ENCODE data around the gene CNTN5.

Gene CNTN5

GRCh38 chr11:99534812-99535211 lies 514.1 kb downstream of the CNTN5 start:
- DNase-seq = no peak

DNA sequence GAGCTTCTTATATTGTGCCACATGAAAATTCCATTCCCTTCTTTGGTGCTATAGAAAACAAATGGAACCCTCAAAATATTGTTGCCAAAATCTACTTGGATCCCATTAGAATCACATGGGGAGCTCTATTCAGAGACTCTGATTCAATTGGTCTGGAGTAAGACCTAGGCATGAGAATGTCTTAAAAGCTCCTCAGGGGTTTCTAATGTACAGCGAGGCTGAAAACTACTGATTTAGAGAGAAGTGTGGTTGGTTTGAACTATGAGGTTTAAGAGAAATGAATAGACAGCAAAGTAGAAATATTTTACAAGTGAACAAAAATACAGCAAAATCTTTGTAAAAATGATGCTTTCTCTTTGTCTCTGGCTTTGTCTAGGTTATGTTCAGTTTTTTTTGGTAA lies 514.7 kb downstream of the CNTN5 start:
- DNase-seq = no peak

GRCh38 chr11:99535819-99536218 lies 515.1 kb downstream of the CNTN5 start:
- DNase-seq = no peak

DNA sequence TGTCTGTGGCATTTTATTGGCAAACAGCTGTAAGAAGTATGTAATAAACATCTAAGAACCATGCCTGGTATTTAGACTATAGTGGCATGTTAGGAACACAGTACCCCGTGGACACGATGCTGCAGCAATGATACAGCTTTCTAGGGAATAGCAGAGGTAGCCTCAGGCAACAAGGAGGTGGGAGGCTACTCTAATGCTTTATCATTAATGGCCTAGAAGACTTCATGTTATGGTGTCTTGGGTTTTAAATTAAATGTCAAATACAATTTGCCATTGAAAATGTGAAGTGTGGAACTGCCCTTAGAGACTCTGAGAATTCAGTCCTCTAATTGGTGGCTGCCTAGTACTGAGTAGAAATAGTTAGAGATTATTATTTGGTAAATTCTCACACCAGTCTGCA lies 516.9 kb downstream of the CNTN5 start:
- no peak for DNase-seq

DNA sequence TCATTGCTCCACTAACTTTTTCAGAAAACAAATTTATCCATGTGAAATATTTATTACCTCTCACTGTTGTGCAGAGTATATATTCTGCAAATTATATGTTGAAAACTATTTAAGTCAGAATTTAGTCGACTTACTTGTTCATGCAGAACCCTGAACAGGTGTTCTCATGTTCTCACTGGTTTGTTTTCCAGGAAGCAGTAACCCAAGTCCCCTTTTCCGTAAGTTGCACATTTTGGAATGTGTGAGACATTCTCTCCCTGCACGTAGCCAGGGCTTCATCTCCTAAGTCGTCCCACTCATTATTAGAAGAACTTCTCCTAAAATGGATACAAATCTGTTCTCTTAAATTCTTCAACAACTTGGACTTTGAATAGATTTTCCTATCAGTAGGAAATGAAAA lies 524.9 kb downstream of the CNTN5 start:
- DNase-seq = no peak

GRCh38 chr11:99548264-99548663 lies 527.5 kb downstream of the CNTN5 start:
- no peak for DNase-seq

DNA sequence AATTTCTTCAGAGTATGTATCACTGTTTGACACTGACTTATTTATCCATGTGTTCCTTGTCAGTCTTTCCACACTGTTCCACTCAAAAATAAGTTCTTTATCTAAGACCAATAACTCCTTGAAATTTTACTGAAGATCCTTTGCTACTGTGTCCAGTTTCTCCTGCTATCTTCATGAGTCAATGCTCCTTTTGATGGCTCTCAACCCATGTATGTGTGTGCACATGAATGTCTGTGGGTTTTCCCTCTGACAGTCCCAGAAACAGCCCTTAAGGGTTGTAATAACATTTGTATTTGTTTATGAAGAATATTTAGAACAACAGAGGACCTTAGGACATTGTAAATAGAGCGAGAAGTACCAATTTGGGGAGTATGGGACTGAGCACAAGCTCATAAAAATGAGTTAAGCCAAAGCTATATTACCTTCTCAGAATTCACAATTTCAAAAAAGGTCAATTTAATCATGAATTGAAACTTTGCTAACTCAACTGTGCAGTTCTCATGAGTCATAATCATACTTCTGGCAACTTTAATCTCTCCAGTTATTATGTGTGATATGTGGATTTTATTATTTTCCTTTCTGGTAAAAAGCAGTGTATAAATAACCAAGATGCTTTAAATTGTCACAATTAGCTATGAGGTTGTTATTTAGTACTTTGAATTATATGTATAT lies 533.6 kb downstream of the CNTN5 start:
- DNase-seq = no peak

DNA sequence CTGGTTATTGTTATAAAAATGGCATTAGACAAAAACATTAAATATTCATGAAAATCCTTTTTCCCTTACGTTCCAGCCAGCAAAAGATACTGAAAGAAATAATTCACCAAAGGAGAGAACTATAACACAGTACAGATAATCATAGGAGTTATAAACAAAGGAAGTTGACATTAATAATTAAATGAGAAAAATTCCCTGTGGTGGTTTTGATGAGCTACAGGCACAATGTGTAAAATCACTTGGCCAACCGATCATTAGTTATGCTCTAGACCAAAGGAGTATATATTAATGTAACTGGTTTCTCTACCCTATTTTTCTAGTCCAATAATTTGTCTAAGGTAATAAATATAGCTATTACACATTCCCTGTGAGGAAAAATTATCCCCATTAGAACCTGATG lies 534.7 kb downstream of the CNTN5 start:
- no peak for DNase-seq

- DNase-seq = no peak
Observed at GRCh38 chr11:99565333-99565732, 544.6 kb downstream of the CNTN5 start.

GRCh38 chr11:99567334-99567956 lies 546.7 kb downstream of the CNTN5 start:
- DNase-seq = no peak

GRCh38 chr11:99568808-99569207 lies 548.1 kb downstream of the CNTN5 start:
- DNase-seq = no peak

- DNase-seq = no peak
Observed at GRCh38 chr11:99571094-99571493, 550.3 kb downstream of the CNTN5 start.

- no peak for DNase-seq
Observed at GRCh38 chr11:99584830-99585229, 564.1 kb downstream of the CNTN5 start.

DNA sequence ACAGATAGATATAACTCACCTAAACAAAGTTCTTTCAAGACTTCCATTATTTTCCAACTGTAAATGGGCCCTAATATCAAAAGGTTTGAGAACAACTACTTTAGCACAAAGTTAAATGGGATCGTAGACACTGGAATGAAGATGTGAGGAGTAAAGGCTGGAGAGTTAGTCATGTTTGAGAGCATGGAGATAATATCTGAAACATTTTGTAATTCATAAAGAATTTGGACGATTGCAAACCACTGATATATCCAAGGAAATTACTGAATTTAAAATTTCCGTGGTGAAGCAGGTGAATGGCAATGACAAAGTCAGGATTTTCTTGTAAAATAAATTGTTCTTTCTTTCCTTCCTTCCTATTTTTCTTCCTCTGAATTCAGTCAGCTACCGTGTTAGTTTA lies 564.9 kb downstream of the CNTN5 start:
- no peak for DNase-seq

DNA sequence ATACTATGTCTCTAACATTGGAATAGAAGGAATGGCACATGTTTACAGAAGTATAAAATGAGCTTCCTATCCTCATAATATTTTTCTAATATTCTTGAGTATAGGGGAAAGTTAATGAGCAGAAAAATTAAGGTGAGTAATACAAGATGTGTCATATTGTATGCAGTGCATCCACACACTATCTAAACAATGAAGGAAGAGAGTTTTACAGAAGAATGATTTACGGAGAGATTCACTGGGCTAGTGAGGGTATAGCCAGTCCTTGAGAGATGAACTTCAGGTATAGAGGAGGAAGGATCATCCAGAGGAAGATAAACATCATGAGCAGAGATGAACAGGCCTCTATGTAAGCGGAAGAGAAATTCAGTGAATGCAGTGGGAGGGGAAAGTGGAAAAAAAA lies 569.0 kb downstream of the CNTN5 start:
- no peak for DNase-seq

- no peak for DNase-seq
Observed at GRCh38 chr11:99592266-99592665, 571.5 kb downstream of the CNTN5 start.

- no peak for DNase-seq
Observed at GRCh38 chr11:99593197-99593596, 572.4 kb downstream of the CNTN5 start.

DNA sequence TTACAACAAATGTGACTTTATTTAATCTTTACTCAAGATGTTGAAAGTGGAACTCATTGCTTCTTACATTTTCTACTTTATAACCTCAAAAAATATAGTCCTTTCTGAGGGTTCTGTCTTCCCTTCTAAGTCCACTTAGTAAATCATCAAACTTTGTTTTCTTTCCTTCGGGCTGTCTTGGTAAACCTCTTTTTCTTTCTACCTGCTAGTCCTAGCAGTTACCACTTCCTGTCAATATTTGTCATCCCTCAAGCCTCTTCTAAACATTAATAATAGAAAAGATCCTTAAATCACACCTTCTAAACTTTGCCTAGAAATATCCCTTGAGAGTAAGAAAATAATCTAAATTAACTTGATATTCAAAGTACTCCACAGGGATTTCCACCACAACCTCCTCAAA lies 580.4 kb downstream of the CNTN5 start:
- DNase-seq = no peak

DNA sequence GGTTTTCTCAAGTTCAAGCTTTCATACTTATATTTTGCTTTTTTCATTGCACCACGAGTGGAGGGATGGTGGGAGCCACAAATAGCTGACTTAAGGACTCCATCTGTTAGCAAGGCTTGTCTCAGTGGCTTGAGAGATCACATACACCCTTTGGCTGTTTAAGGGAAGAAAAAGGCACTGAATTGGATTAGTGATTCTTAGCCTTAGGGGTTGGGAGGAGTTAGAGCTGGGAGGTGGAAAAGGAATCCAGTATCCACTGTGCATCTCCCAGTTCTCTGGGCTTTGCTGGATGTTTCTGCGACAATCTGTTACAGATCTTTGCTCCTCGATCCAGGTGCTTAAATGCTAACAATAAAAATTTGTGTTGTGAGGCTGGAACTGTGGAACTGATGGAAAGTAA lies 593.6 kb downstream of the CNTN5 start:
- DNase-seq = no peak

DNA sequence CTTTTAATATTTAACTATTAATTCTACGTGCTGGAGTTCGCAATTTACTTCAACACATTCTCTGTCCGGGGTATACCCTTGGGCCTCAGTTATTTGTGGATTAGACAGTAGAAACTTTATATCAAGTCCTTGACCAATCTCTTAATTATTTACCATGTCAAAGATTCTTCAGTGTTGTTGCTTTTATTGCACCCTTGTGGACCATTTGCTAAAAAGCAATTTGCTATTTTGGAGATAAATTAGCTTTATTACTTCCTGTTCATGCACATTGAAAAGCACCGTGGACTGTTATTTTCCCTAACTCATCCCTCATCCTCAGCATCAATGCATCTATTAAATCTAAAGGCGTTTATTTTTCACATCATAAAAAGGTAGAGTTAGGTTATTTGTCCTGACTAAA lies 609.9 kb downstream of the CNTN5 start:
- no peak for DNase-seq

DNA sequence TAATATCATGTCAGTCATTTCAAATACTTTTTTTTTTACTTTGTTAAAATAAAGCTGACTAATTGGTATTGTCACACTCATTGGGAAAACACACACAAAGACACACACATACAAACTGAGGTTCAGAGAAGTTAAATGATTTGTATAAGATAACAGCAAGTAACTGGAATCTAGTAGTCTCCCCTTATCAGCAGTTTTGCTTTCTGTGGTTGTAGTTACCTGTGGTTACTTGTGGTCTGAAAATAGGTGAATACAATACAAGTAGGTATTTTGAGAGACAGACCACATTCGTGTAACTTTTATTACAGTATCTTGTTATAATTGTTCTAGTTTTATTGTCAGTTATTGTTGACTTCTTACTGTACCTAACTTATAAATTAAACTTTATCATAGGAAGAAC lies 610.9 kb downstream of the CNTN5 start:
- DNase-seq = no peak

- DNase-seq = no peak
Observed at GRCh38 chr11:99632969-99633368, 612.2 kb downstream of the CNTN5 start.

DNA sequence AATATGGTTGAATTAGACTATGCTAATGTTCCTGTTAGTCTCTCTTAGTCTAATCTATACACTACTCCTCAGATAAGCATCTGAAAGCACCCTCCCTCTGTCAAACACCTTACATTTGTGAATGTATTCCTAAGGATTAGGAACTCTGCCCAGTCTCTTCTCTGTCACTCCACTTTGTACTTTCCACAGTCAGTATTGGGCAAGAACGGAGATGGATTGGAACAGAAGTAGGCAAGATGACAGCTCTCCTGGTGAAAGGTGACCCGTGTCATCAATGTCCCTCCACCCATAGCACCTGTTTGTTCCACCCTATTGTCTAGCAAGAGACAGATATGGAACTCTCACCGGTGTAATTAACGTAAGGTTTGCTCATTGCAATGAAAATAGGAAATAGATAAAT lies 613.8 kb downstream of the CNTN5 start:
- no peak for DNase-seq

DNA sequence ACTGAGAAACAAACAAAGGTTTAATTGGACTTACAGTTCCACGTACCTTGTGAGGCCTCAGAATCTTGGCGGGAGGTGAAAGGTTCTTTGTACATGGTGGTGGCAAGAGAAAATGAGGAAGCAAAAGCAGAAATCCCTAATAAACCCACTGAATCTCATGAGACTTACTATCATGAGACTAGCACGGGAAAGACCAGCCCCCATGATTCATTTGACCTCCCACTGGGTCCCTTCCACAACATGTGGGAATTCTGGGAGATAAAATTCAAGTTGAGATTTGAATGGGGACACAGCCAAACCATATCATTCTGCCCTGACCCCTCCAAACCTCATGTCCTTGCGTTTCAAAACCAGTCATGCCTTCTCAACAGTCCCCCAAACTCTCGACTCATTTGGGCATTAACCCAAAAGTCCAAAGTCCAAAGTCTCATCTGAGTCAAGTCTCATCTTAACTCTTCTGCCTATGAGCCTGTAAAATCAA lies 617.4 kb downstream of the CNTN5 start:
- no peak for DNase-seq

- no peak for DNase-seq
Observed at GRCh38 chr11:99640671-99641070, 619.9 kb downstream of the CNTN5 start.
